Cortex of kidney (tissue), 1 donor: ENCODE data around the gene MISFA.
"Not testable (repeated sequence)": the region's sequence is repeated elsewhere in the genome, so short reads cannot be mapped to it uniquely, and the experiment has no call there.

Source experiments
- DNase-seq: peaks from one replicate; lab custom pipeline; 2025; lab: John Stamatoyannopoulos, UW

MISFA gene

GRCh38 chr11:18599739-18600230, at the start of gene MISFA:
TSS of gene MISFA (plus strand) at chr11:18599789. CDS start at chr11:18599929, 140 bp downstream.
- no peak for DNase-seq

- no peak for DNase-seq
Observed at GRCh38 chr11:18563090-18563730, 36.4 kb upstream of the MISFA start.

- DNase-seq = no peak
Observed at GRCh38 chr11:18564149-18564548, 35.4 kb upstream of the MISFA start.

- no peak for DNase-seq
Observed at GRCh38 chr11:18566406-18566805, 33.2 kb upstream of the MISFA start.

GRCh38 chr11:18567081-18567480, 32.5 kb upstream of the MISFA start:
- DNase-seq = no peak

GRCh38 chr11:18575361-18575760, 24.2 kb upstream of the MISFA start:
- DNase-seq = no peak

GRCh38 chr11:18578975-18579598, 20.5 kb upstream of the MISFA start:
- no peak for DNase-seq

GRCh38 chr11:18580113-18580766, 19.3 kb upstream of the MISFA start:
- no peak for DNase-seq

- no peak for DNase-seq
Observed at GRCh38 chr11:18581825-18582224, 17.8 kb upstream of the MISFA start.

- DNase-seq = peak; percentile 52
Observed at GRCh38 chr11:18588297-18589252, 11.0 kb upstream of the MISFA start, which contains the start of gene UEVLD. TSS of gene UEVLD (minus strand) at chr11:18588734. CDS start at chr11:18588654, 80 bp downstream.

GRCh38 chr11:18590571-18590970, 9.0 kb upstream of the MISFA start:
- DNase-seq = no peak

GRCh38 chr11:18594088-18594487, 5.5 kb upstream of the MISFA start:
- DNase-seq = not testable (repeated sequence)

- DNase-seq = no peak
Observed at GRCh38 chr11:18594999-18595749, 4.4 kb upstream of the MISFA start.

GRCh38 chr11:18600915-18601569, 1.5 kb downstream of the MISFA start:
- no peak for DNase-seq

GRCh38 chr11:18608376-18608775, 8.8 kb downstream of the MISFA start:
- no peak for DNase-seq

- no peak for DNase-seq
Observed at GRCh38 chr11:18611196-18611595, 11.6 kb downstream of the MISFA start.

- DNase-seq = no peak
Observed at GRCh38 chr11:18612394-18612793, 12.8 kb downstream of the MISFA start.

GRCh38 chr11:18614667-18615066, 15.1 kb downstream of the MISFA start:
- DNase-seq = no peak

- DNase-seq = no peak
Observed at GRCh38 chr11:18615628-18616392, 16.2 kb downstream of the MISFA start.
